Endothelial cell of umbilical vein (primary cell): ENCODE measurements around the gene ANO7. TPM values are rescaled to one million over a fixed set of nuclear protein-coding genes. Genes with fewer than 3 reads are reported as not detected.

Source experiments
- BruUV-seq: library from RNA; stranded (reverse); fragments of 400-500 nt; replicated peaks from 2 replicates; lab custom pipeline; 2021; lab: Mats Ljungman, UMichigan
- CTCF ChIA-PET: fragments of 300-600, 350-600 bp; sonication (Branson Sonifier 250); formaldehyde crosslinking; loops from one replicate; lab custom pipeline; 2021; ENCODE audit warnings: antibody characterized with exemption, inconsistent platforms; lab: Charles Lee
- POLR2A ChIA-PET: fragments of 300-600, 350-600 bp; sonication (Branson Sonifier 250); formaldehyde crosslinking; loops from one replicate; lab custom pipeline; 2021; ENCODE audit warnings: antibody characterized with exemption, inconsistent platforms; lab: Charles Lee
- DNase-seq: peaks from one replicate; pipeline ENCODE4 v3.0.0-alpha.2; 2011; ENCODE audit warnings: low read depth, low spot score
- FAIRE-seq: peaks from 2 replicates; lab custom pipeline; 2011; peaks lifted over from hg19 to GRCh38; lab: Jason Lieb, UNC
- H2AFZ ChIP-seq: 2 replicates; pipeline ENCODE4 v1.6.0; 2012; ENCODE audit warnings: low read depth, low read length, control low read depth, inconsistent platforms
- H3K27ac ChIP-seq: 2 replicates; pipeline ENCODE4 v1.5.1; 2011; ENCODE audit warnings: low read depth, mild to moderate bottlenecking, control low read depth, low read length, moderate library complexity; ENCODE audit not compliant: insufficient read depth
- H3K27me3 ChIP-seq, 2 experiments: 2 replicates each; pipeline versions ENCODE4 v1.6.0 to v1.6.1; 2011; ENCODE audit warnings: low read length in 2 of 2, mixed read lengths in 1 of 2; ENCODE audit not compliant: control insufficient read depth in 2 of 2, insufficient read depth in 2 of 2
- H3K36me3 ChIP-seq, 2 experiments: 2 replicates in 1 of 2; 3 replicates in 1 of 2; pipeline ENCODE4 v1.5.1; 2011; ENCODE audit warnings: low read length in 2 of 2, mild to moderate bottlenecking in 1 of 2, moderate library complexity in 1 of 2; ENCODE audit not compliant: control insufficient read depth in 2 of 2, insufficient read depth in 2 of 2; ENCODE audit errors: extremely low read depth in 1 of 2
- H3K4me1 ChIP-seq: 3 replicates; pipeline ENCODE4 v1.5.1; 2011; ENCODE audit warnings: mild to moderate bottlenecking, low read length; ENCODE audit not compliant: control insufficient read depth, insufficient read depth; ENCODE audit errors: extremely low read depth
- H3K4me2 ChIP-seq: 2 replicates; pipeline ENCODE4 v1.6.1; 2011; ENCODE audit warnings: low read length, control low read depth, mixed read lengths; ENCODE audit not compliant: insufficient read depth
- H3K4me3 ChIP-seq, 3 experiments: fragments of 200-600 bp in 1 of 3; sonication (generic), shearing (Covaris generic) in 1 of 3; replicated peaks in 1 of 3; 2 replicates each; pipeline ENCODE4 v1.5.1; 2011 to 2016; ENCODE audit warnings: control low read depth in 3 of 3, low read length in 3 of 3, mild to moderate bottlenecking in 2 of 3, inconsistent platforms in 1 of 3, low read depth in 1 of 3, moderate library complexity in 1 of 3; ENCODE audit not compliant: insufficient read depth in 1 of 3
- H3K79me2 ChIP-seq: 2 replicates; pipeline ENCODE4 v1.6.0; 2012; ENCODE audit warnings: low read length, inconsistent platforms; ENCODE audit not compliant: control insufficient read depth, insufficient read depth
- H3K9ac ChIP-seq: replicated peaks from 2 replicates; pipeline ENCODE3; 2011; ENCODE audit warnings: low read length, control low read depth; ENCODE audit not compliant: insufficient read depth; ENCODE audit errors: extremely low read depth
- H3K9me1 ChIP-seq: replicated peaks from 3 replicates; pipeline ENCODE4 v1.6.0; 2011; ENCODE audit warnings: mild to moderate bottlenecking, low read length; ENCODE audit not compliant: control insufficient read depth, insufficient read depth; ENCODE audit errors: extremely low read depth
- H3K9me3 ChIP-seq: replicated peaks from 2 replicates; pipeline ENCODE4 v1.5.1; 2012; ENCODE audit warnings: low read length, inconsistent platforms; ENCODE audit not compliant: control insufficient read depth, insufficient read depth
- H4K20me1 ChIP-seq: replicated peaks from 2 replicates; pipeline ENCODE3; 2011; ENCODE audit warnings: mild to moderate bottlenecking, low read length; ENCODE audit not compliant: control insufficient read depth, insufficient read depth; ENCODE audit errors: extremely low read depth
- CTCF ChIP-seq, 2 donors: IDR thresholded peaks; 1 replicate in 1 of 2; 2 replicates in 1 of 2; pipeline ENCODE4 v1.5.1; 2011; ENCODE audit warnings: low read length in 2 of 2, mild to moderate bottlenecking in 2 of 2, moderate library complexity in 2 of 2, control low read depth in 1 of 2, inconsistent platforms in 1 of 2, low read depth in 1 of 2; ENCODE audit not compliant: insufficient read depth in 1 of 2; ENCODE audit errors: extremely low read depth in 1 of 2
- EZH2 ChIP-seq: IDR thresholded peaks from 2 replicates; pipeline ENCODE4 v1.6.1; 2012; ENCODE audit warnings: borderline replicate concordance, low read depth, mild to moderate bottlenecking, moderate library complexity, low read length, inconsistent platforms; ENCODE audit not compliant: severe bottlenecking
- FOS ChIP-seq: IDR thresholded peaks from 2 replicates; pipeline ENCODE4 v1.6.1; 2011; ENCODE audit warnings: mild to moderate bottlenecking, low read length, moderate library complexity, borderline replicate concordance; ENCODE audit not compliant: insufficient read depth
- MAX ChIP-seq: IDR thresholded peaks from 2 replicates; pipeline ENCODE4 v1.6.1; 2011; ENCODE audit not compliant: insufficient read depth, insufficient read length
- POLR2AphosphoS5 ChIP-seq: IDR thresholded peaks from 2 replicates; pipeline ENCODE4 v1.6.1; 2012; ENCODE audit warnings: low read depth, mild to moderate bottlenecking, control low read depth, low read length, moderate library complexity; ENCODE audit not compliant: insufficient read depth
- dilution Hi-C: fragments of 300-500 bp; cut with MboI; formaldehyde crosslinking; loops from one replicate; pipeline ENCODE4 v1.15.0; 2019; ENCODE audit warnings: low sequenced_read_pairs; ENCODE audit not compliant: extremely low pct_ligation_motif_present
- intact Hi-C: fragments of 100-400 bp; cut with micrococcal nuclease; formaldehyde crosslinking; loops from one replicate; pipeline ENCODE4 v1.10.0; 2022
- polyA plus RNA-seq, 4 experiments: library from polyadenylated mRNA; depleted of rRNA in 3 of 4; stranded (reverse) in 3 of 4; unstranded in 1 of 4; fragments of >200 nt; gene quantifications; 2 replicates each; pipeline versions ENCODE4 v1.2.1 to v1.2.3, GENCODE V29; 2011 to 2012; ENCODE audit warnings: missing spikeins in 1 of 4
- total RNA-seq: library from RNA; stranded (reverse); gene quantifications from 2 replicates; pipeline ENCODE4 v1.2.3, GENCODE V29; 2021

The ANO7 gene
- total and polyA plus RNA-seq, 2 donors (not counting 3 experiments of a cell fraction or from before 2014, with no cell fraction given) = 0.81 to 2.5 TPM

GRCh38 chr2:241219856-241220356 lies 31.4 kb downstream of the ANO7 start:
- ChIA-PET POLR2A (no interaction called here), CTCF (no interaction called here)
- intact Hi-C loops = loop anchor here (5.0 to 10.0 kb wide), 3 partner anchors 118 to 653 kb away; partner anchors contain the start of genes MTERF4, RNPEPL1 and SNED1

DNA sequence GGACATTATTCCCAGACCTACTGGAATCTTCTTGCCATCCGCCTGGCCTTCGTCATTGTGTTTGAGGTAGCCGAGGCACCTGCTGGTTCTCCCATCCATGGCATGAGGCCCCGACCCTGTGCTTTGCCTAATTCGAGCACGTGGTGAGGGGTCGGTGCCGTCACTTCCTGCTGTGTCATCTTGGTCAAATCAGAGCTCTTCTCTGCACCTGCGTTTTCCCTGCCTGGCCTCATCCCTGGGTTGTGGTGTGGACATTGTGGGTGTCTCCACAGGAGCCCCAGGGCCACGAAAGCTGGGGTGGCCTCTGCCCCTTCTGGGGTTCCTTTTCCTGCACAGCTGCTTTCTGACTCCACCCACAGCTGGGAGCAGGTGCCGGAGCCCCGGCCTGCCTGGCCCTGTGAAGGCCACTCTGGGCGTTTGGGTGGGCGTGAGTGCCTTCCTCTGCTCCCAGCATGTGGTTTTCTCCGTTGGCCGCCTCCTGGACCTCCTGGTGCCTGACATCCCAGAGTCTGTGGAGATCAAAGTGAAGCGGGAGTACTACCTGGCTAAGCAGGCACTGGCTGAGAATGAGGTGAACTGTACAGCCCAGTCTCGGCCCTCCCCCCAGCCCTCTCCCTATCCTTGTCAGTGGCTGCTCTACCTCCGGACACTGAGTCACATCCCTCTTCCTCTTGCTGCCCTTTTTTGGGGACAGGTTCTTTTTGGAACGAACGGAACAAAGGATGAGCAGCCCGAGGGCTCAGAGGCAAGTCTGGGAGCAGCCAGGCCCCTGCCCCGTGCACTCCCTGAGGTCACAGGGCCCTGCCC lies 34.9 kb downstream of the ANO7 start:
- TF ChIP-seq CTCF (IDR thresholded peaks at IDR 0.05; ENCODE audit: extremely low read depth in 1 of 2, insufficient read depth in 1 of 2, low read depth in 1 of 2, low read length in 2 of 2) (no peak), EZH2 (no peak), MAX (no peak), POLR2AphosphoS5 (peak; percentile 32)
- dilution Hi-C loops = no loop called here
- CTCF ChIA-PET = interaction anchor here (0.9 to 1.2 kb wide), 2 partner anchors 145 to 372 kb away, joined by 3 to 5 read pairs; no protein-coding TSS in a partner anchor
- Histone ChIP-seq H3K79me2 (no peaks in the 10 kb centered on the region), H3K4me1 (peaks cover 24% of the 10 kb centered on the region), H2AFZ (no peak overlapping the region), H3K9me1 (no peaks in the 10 kb centered on the region), H3K4me3 (no peak overlapping the region), H4K20me1 (no peaks in the 10 kb centered on the region), H3K9me3 (no peaks in the 10 kb centered on the region), H3K27ac (peak overlapping the region; percentile 4), H3K36me3 (peaks cover 2 to 19% of the 10 kb centered on the region in 2 experiments), H3K4me2 (no peak overlapping the region), H3K9ac (no peak overlapping the region), H3K27me3 (no peaks in the 10 kb centered on the region)
- intact Hi-C loops = loop anchor here (2.0 to 5.0 kb wide), 3 partner anchors 121 to 309 kb away; partner anchors contain the start of gene MTERF4
- POLR2A ChIA-PET = no interaction called here
- DNase-seq = peak; percentile 24
- no TSS peak for BruUV-seq
- peak; percentile 86 for FAIRE-seq

More at GRCh38 chr2:241219856-241220356, 31.4 kb downstream of the ANO7 start:
- Histone ChIP-seq H3K36me3 (no peaks in the 10 kb centered on the region), H3K4me1 (peaks cover 23% of the 10 kb centered on the region), H4K20me1 (no peaks in the 10 kb centered on the region), H3K27ac (no peak overlapping the region), H3K9ac (no peak overlapping the region), H3K9me3 (no peaks in the 10 kb centered on the region), H3K79me2 (no peaks in the 10 kb centered on the region), H3K27me3 (no peaks in the 10 kb centered on the region), H3K4me2 (no peak overlapping the region), H3K4me3 (no peak overlapping the region), H2AFZ (no peak overlapping the region), H3K9me1 (no peaks in the 10 kb centered on the region)
- BruUV-seq = TSS peak; percentile 26
- FAIRE-seq (peak; percentile 26), DNase-seq (no peak)
- dilution Hi-C loops = no loop called here
- TF ChIP-seq FOS = no peak
